HCT116 (cell line): ENCODE data around the gene HIP1R. TPM values are rescaled to one million over a fixed set of nuclear protein-coding genes. Genes with fewer than 3 reads are reported as not detected.

Source experiments
- ATAC-seq: fragments of 200-7000 bp; cut with Tn5 transposase; 2 replicates; pipeline ENCODE4 v1.9.1; 2020; ENCODE audit warnings: mild to moderate bottlenecking, moderate library complexity
- BruUV-seq: library from RNA; stranded (reverse); fragments of 400-500 nt; replicated peaks from 2 replicates; lab custom pipeline; 2021; lab: Mats Ljungman, UMichigan
- CTCF ChIA-PET: fragments of 300-600 bp; sonication (Branson Sonifier 250); formaldehyde crosslinking; loops from one replicate; lab custom pipeline; 2021; ENCODE audit warnings: antibody characterized with exemption; lab: Charles Lee
- POLR2A ChIA-PET: fragments of 300-600, 350-600 bp; sonication (Branson Sonifier 250); formaldehyde crosslinking; loops from one replicate; lab custom pipeline; 2021; ENCODE audit warnings: antibody characterized with exemption; lab: Charles Lee
- RAD21 ChIA-PET, 2 experiments: fragments of 300-600 bp; sonication (Branson Sonifier 250); formaldehyde crosslinking; loops; one replicate each; lab custom pipeline; 2023; ENCODE audit warnings: low total read pairs in 2 of 2; ENCODE audit not compliant: uncharacterized antibody in 2 of 2, unreplicated experiment in 2 of 2, low non-redundant PET in 1 of 2; lab: Charles Lee
- DNase-seq: peaks from one replicate; pipeline ENCODE4 v3.0.0-alpha.2; 2010; ENCODE audit warnings: low read depth, low spot score
- H2AFZ ChIP-seq: fragments of 200-600 bp; shearing (Covaris generic), sonication (generic); 2 replicates; pipeline ENCODE4 v1.6.1; 2017; ENCODE audit warnings: low read depth, mixed run types, mixed read lengths, antibody characterized with exemption, low read length; ENCODE audit not compliant: poor library complexity, severe bottlenecking
- H3K27ac ChIP-seq: 2 replicates; pipeline ENCODE4 v1.5.1; 2012; ENCODE audit warnings: low read depth, low read length
- H3K27me3 ChIP-seq: fragments of 200-600 bp; sonication (generic); 2 replicates; pipeline ENCODE4 v1.6.1; 2016; ENCODE audit warnings: mixed run types, low read length, mixed read lengths; ENCODE audit not compliant: insufficient read depth
- H3K36me3 ChIP-seq, 2 experiments: fragments of 200-500 bp in 1 of 2; fragments of 200-600 bp in 1 of 2; sonication (Bioruptor generic) in 1 of 2; sonication (generic) in 1 of 2; 2 replicates each; pipeline versions ENCODE4 v1.5.1 to v1.6.1; 2014 to 2016; ENCODE audit warnings: low read length in 2 of 2, inconsistent platforms in 1 of 2, mixed read lengths in 1 of 2, mixed run types in 1 of 2; ENCODE audit not compliant: insufficient read depth in 2 of 2, control insufficient read depth in 1 of 2
- H3K4me1 ChIP-seq, 2 experiments: fragments of 200-600 bp in 1 of 2; sonication (generic) in 1 of 2; 2 replicates each; pipeline versions ENCODE4 v1.5.1 to v1.6.1; 2012 to 2017; ENCODE audit warnings: low read length in 2 of 2, inconsistent platforms in 1 of 2, mild to moderate bottlenecking in 1 of 2, mixed read lengths in 1 of 2, mixed run types in 1 of 2, moderate library complexity in 1 of 2; ENCODE audit not compliant: insufficient read depth in 2 of 2, control insufficient read depth in 1 of 2
- H3K4me2 ChIP-seq: fragments of 200-600 bp; sonication (generic); 2 replicates; pipeline ENCODE4 v1.6.1; 2017; ENCODE audit warnings: mixed run types, low read length, mixed read lengths
- H3K4me3 ChIP-seq, 2 experiments: fragments of 200-600 bp in 1 of 2; sonication (generic) in 1 of 2; replicated peaks in 1 of 2; 2 replicates each; pipeline ENCODE4 v1.5.1; 2011 to 2016; ENCODE audit warnings: low read length in 2 of 2, control low read depth in 1 of 2, low read depth in 1 of 2, mild to moderate bottlenecking in 1 of 2, mixed read lengths in 1 of 2, mixed run types in 1 of 2
- H3K79me2 ChIP-seq: fragments of 200-600 bp; sonication (generic); 2 replicates; pipeline ENCODE4 v1.6.1; 2017; ENCODE audit warnings: mild to moderate bottlenecking, mixed run types, low read length, moderate library complexity, mixed read lengths; ENCODE audit not compliant: insufficient read depth
- H3K9ac ChIP-seq: fragments of 200-600 bp; sonication (generic); 2 replicates; pipeline ENCODE4 v1.6.1; 2016; ENCODE audit warnings: low read length, mixed read lengths
- H3K9me2 ChIP-seq: fragments of 200-600 bp; sonication (generic), shearing (Covaris generic); 2 replicates; pipeline ENCODE4 v1.6.1; 2017; ENCODE audit warnings: mixed run types, mild to moderate bottlenecking, moderate library complexity; ENCODE audit not compliant: insufficient read depth
- H3K9me3 ChIP-seq, 2 experiments: fragments of 200-500 bp in 1 of 2; fragments of 200-600 bp in 1 of 2; sonication (Bioruptor generic) in 1 of 2; sonication (generic) in 1 of 2; 2 replicates each; pipeline ENCODE4 v1.6.1; 2014 to 2017; ENCODE audit warnings: low read length in 2 of 2, mixed read lengths in 2 of 2, inconsistent platforms in 1 of 2, low read depth in 1 of 2, mild to moderate bottlenecking in 1 of 2, mixed run types in 1 of 2, moderate library complexity in 1 of 2; ENCODE audit not compliant: control insufficient read depth in 1 of 2, insufficient read depth in 1 of 2
- H4K20me1 ChIP-seq: fragments of 200-600 bp; sonication (generic), shearing (Covaris generic); 2 replicates; pipeline ENCODE4 v1.6.1; 2017; ENCODE audit warnings: mixed run types, mild to moderate bottlenecking, moderate library complexity; ENCODE audit not compliant: insufficient read depth
- ATF3 ChIP-seq: IDR thresholded peaks from 2 replicates; pipeline ENCODE4 v1.6.1; 2012
- CBX3 ChIP-seq: IDR thresholded peaks from 2 replicates; pipeline ENCODE4 v1.6.1; 2012; ENCODE audit warnings: low read depth
- EGR1 ChIP-seq: IDR thresholded peaks from 2 replicates; pipeline ENCODE4 v1.6.1; 2012; ENCODE audit warnings: low read depth
- ELF1 ChIP-seq: IDR thresholded peaks from 2 replicates; pipeline ENCODE4 v1.6.1; 2012; ENCODE audit warnings: low read depth, borderline replicate concordance
- EZH2 ChIP-seq: fragments of 200-600 bp; sonication (generic); IDR thresholded peaks from 2 replicates; pipeline ENCODE4 v1.6.1; 2017; ENCODE audit warnings: antibody characterized with exemption, mixed run types
- EZH2phosphoT487 ChIP-seq: fragments of 200-600 bp; IDR thresholded peaks from 2 replicates; pipeline ENCODE4 v1.6.1; 2018; ENCODE audit warnings: antibody characterized with exemption, borderline replicate concordance
- POLR2AphosphoS5 ChIP-seq: IDR thresholded peaks from 2 replicates; pipeline ENCODE4 v1.6.1; 2011; ENCODE audit warnings: mild to moderate bottlenecking, low read depth, low read length, moderate library complexity
- RAD21 ChIP-seq: IDR thresholded peaks from 2 replicates; pipeline ENCODE4 v1.6.1; 2012; ENCODE audit warnings: low read depth, mild to moderate bottlenecking
- SIN3A ChIP-seq: IDR thresholded peaks from 2 replicates; pipeline ENCODE4 v1.6.1; 2012; ENCODE audit warnings: low read depth
- SRF ChIP-seq: IDR thresholded peaks from 2 replicates; pipeline ENCODE4 v1.6.1; 2012; ENCODE audit warnings: low read depth
- TCF7L2 ChIP-seq: IDR thresholded peaks from 2 replicates; pipeline ENCODE4 v1.7.0; 2011; ENCODE audit warnings: borderline replicate concordance, inconsistent platforms; ENCODE audit not compliant: insufficient read depth, insufficient read length; ENCODE audit errors: extremely low read depth
- YY1 ChIP-seq: IDR thresholded peaks from 2 replicates; pipeline ENCODE4 v1.6.1; 2011; ENCODE audit warnings: low read length, low read depth, moderate library complexity, mild to moderate bottlenecking; ENCODE audit not compliant: insufficient replicate concordance; ENCODE audit errors: extremely low read depth
- intact Hi-C: fragments of 100-400 bp; cut with micrococcal nuclease; formaldehyde crosslinking; loops from 2 replicates; pipeline ENCODE4 v1.10.0; 2022
- total RNA-seq: library from RNA; stranded (reverse); gene quantifications from one replicate; pipeline ENCODE4 v1.2.1, GENCODE V29; 2021; ENCODE audit not compliant: unreplicated experiment

The HIP1R gene
- total RNA-seq, 1 experiment from 2014 or later: 57.8 TPM

DNA sequence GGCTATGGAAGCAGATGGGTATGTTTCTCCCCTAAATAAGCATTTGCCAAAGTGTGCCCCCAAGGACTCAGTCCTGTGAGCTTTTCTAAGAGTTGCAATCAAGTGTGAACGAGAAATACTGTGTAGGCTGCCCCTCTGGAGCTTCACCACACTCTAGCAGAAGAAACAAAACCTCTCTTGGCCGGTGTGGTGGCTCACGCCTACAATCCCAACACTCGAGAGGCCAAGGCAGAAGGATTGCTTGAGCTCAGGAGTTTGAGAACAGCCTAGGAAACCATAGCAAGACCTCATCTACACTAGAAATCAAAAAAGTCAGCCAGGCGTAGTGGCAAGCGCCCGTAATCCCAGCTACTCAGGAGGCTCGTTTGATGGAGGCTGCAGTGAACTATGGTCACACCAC, 50.9 kb downstream of the HIP1R start:
- peak overlapping the region; percentile 69 for H3K9ac ChIP-seq
- ATAC-seq (no peak), DNase-seq (no peak)
- TF ChIP-seq EZH2 (no peak), ATF3 (no peak), EGR1 (no peak), CBX3 (no peak), POLR2AphosphoS5 (no peak), SRF (no peak), RAD21 (no peak), YY1 (no peak), EZH2phosphoT487 (no peak), TCF7L2 (no peak), SIN3A (no peak), ELF1 (no peak)
- H4K20me1 ChIP-seq: peaks cover 28% of the 10 kb centered on the region; the same call in 1 of the 2 replicates
- H3K9me3 ChIP-seq: no peaks in the 10 kb centered on the region
- H3K4me2 ChIP-seq: peak overlapping the region; percentile 86
- H3K27ac ChIP-seq: peak overlapping the region; percentile 82; the same call in 1 of the 2 replicates
- POLR2A ChIA-PET: interaction anchor here (0.6 to 1.1 kb wide), 2 partner anchors 31 to 38 kb away, joined by 3 to 4 read pairs; no protein-coding TSS in a partner anchor
- RAD21 ChIA-PET: no interaction called here
- no peak overlapping the region for H2AFZ ChIP-seq
- H3K9me2 ChIP-seq: no peaks in the 10 kb centered on the region
- no TSS peak for BruUV-seq
- peaks cover 99% of the 10 kb centered on the region for H3K79me2 ChIP-seq
- no peaks in the 10 kb centered on the region for H3K27me3 ChIP-seq
- no peak overlapping the region for H3K4me3 ChIP-seq
- CTCF ChIA-PET: no interaction called here
- no peaks in the 10 kb centered on the region for H3K36me3 ChIP-seq
- intact Hi-C loops: loop anchor here (5.0 kb wide), 1 partner anchor 36 kb away; no protein-coding TSS in a partner anchor
- peaks cover 50 to 87% of the 10 kb centered on the region in 2 experiments for H3K4me1 ChIP-seq
